SK-N-SH (cell line): Measurements from ENCODE around the gene RBCK1.

Experiments
- GATA2 ChIP-seq: sonication (generic); formaldehyde crosslinking; IDR thresholded peaks from 2 replicates; pipeline ENCODE4 v1.5.0; 2020; ENCODE audit warnings: mild to moderate bottlenecking, missing genetic modification reagents
- POLR2AphosphoS5 ChIP-seq: IDR thresholded peaks from 2 replicates; pipeline ENCODE4 v1.6.1; 2012; ENCODE audit warnings: low read depth, low read length
- RCOR1 ChIP-seq: fragments of 150-350 bp; IDR thresholded peaks from 2 replicates; pipeline ENCODE4 v1.6.1; 2017; ENCODE audit warnings: antibody characterized with exemption, low read length
- RXRA ChIP-seq: IDR thresholded peaks from 2 replicates; pipeline ENCODE4 v1.4.0; 2012; ENCODE audit warnings: low read depth, mild to moderate bottlenecking, borderline replicate concordance
- TAF1 ChIP-seq: IDR thresholded peaks from 2 replicates; pipeline ENCODE4 v1.6.1; 2012; ENCODE audit warnings: low read depth, mild to moderate bottlenecking, low read length, moderate library complexity, borderline replicate concordance
- TF ChIP-seq, protein P1 (sequence below): fragments of 200-600 bp; sonication (generic); IDR thresholded peaks from 2 replicates; pipeline ENCODE4 v1.6.1; 2017; ENCODE audit warnings: antibody characterized with exemption, mild to moderate bottlenecking, moderate library complexity
- TF ChIP-seq, protein P2 (sequence below): IDR thresholded peaks from 2 replicates; pipeline ENCODE4 v1.6.1; 2012; ENCODE audit warnings: mild to moderate bottlenecking, low read depth, low read length, moderate library complexity
- TF ChIP-seq, protein P3 (sequence below): IDR thresholded peaks from 2 replicates; pipeline ENCODE4; 2012
- TF ChIP-seq, protein P4 (sequence below): fragments of 150-350 bp; IDR thresholded peaks from 2 replicates; pipeline ENCODE4 v1.6.1; 2016; ENCODE audit warnings: mild to moderate bottlenecking, low read depth, low read length

DNA sequence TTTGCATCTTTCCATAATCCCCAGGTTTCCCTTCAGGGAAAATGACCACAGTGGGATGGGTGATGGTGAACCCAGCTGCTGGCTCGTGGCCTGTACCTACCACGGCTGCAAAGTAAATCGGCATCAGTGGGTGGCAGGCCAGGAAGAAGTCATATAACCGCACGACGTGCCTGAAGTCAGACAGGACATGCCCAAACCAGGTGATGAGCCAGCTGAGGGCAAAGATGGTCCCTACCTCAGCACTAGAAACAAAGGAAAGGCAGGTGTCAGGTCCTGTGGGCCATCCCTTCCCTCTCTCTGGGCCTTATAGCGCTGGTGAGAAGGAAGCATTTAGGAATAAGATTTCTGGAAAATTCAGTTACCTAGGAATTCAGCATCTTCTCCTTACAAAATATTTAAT, 32.0 kb downstream of the RBCK1 start:
- TF ChIP-seq, protein P1, sequence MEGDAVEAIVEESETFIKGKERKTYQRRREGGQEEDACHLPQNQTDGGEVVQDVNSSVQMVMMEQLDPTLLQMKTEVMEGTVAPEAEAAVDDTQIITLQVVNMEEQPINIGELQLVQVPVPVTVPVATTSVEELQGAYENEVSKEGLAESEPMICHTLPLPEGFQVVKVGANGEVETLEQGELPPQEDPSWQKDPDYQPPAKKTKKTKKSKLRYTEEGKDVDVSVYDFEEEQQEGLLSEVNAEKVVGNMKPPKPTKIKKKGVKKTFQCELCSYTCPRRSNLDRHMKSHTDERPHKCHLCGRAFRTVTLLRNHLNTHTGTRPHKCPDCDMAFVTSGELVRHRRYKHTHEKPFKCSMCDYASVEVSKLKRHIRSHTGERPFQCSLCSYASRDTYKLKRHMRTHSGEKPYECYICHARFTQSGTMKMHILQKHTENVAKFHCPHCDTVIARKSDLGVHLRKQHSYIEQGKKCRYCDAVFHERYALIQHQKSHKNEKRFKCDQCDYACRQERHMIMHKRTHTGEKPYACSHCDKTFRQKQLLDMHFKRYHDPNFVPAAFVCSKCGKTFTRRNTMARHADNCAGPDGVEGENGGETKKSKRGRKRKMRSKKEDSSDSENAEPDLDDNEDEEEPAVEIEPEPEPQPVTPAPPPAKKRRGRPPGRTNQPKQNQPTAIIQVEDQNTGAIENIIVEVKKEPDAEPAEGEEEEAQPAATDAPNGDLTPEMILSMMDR, result no peak
- TF ChIP-seq, protein P2, sequence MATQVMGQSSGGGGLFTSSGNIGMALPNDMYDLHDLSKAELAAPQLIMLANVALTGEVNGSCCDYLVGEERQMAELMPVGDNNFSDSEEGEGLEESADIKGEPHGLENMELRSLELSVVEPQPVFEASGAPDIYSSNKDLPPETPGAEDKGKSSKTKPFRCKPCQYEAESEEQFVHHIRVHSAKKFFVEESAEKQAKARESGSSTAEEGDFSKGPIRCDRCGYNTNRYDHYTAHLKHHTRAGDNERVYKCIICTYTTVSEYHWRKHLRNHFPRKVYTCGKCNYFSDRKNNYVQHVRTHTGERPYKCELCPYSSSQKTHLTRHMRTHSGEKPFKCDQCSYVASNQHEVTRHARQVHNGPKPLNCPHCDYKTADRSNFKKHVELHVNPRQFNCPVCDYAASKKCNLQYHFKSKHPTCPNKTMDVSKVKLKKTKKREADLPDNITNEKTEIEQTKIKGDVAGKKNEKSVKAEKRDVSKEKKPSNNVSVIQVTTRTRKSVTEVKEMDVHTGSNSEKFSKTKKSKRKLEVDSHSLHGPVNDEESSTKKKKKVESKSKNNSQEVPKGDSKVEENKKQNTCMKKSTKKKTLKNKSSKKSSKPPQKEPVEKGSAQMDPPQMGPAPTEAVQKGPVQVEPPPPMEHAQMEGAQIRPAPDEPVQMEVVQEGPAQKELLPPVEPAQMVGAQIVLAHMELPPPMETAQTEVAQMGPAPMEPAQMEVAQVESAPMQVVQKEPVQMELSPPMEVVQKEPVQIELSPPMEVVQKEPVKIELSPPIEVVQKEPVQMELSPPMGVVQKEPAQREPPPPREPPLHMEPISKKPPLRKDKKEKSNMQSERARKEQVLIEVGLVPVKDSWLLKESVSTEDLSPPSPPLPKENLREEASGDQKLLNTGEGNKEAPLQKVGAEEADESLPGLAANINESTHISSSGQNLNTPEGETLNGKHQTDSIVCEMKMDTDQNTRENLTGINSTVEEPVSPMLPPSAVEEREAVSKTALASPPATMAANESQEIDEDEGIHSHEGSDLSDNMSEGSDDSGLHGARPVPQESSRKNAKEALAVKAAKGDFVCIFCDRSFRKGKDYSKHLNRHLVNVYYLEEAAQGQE, result no peak
- TF ChIP-seq RCOR1 (no peak), TAF1 (no peak), RXRA (no peak), POLR2AphosphoS5 (no peak), GATA2 (CRISPR knock-in tag) (no peak)
- TF ChIP-seq, protein P3, sequence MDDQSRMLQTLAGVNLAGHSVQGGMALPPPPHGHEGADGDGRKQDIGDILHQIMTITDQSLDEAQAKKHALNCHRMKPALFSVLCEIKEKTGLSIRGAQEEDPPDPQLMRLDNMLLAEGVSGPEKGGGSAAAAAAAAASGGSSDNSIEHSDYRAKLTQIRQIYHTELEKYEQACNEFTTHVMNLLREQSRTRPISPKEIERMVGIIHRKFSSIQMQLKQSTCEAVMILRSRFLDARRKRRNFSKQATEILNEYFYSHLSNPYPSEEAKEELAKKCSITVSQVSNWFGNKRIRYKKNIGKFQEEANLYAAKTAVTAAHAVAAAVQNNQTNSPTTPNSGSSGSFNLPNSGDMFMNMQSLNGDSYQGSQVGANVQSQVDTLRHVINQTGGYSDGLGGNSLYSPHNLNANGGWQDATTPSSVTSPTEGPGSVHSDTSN, result no peak
- TF ChIP-seq, protein P4, sequence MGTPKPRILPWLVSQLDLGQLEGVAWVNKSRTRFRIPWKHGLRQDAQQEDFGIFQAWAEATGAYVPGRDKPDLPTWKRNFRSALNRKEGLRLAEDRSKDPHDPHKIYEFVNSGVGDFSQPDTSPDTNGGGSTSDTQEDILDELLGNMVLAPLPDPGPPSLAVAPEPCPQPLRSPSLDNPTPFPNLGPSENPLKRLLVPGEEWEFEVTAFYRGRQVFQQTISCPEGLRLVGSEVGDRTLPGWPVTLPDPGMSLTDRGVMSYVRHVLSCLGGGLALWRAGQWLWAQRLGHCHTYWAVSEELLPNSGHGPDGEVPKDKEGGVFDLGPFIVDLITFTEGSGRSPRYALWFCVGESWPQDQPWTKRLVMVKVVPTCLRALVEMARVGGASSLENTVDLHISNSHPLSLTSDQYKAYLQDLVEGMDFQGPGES, result no peak
